ENCODE data around the gene MOK.

The MOK gene

GRCh38 chr14:102182936-102183619 is 121.9 kb downstream of the MOK start:
- Histone ChIP-seq H3K9me3 (ENCODE audit: control insufficient read depth, low read length) (no peaks in the 10 kb centered on the region), H3K79me2 (peaks cover 17% of the 10 kb centered on the region), H3K4me2 (ENCODE audit: low read length) (no peak overlapping the region), H2AFZ (no peak overlapping the region), H3K4me3 (ENCODE audit: low read depth, low read length) (no peak overlapping the region), H3K27me3 (ENCODE audit: control insufficient read depth, insufficient read depth, low read length) (no peaks in the 10 kb centered on the region), H3K27ac (no peak overlapping the region), H3K36me3 (ENCODE audit: control insufficient read depth, insufficient read depth, low read length) (no peaks in the 10 kb centered on the region), H3K9ac (no peak overlapping the region), H3K4me1 (peaks cover 18% of the 10 kb centered on the region)
- TF ChIP-seq CTCF (IDR thresholded peaks at IDR 0.05): no peak

- no peaks in the 10 kb centered on the region for H3K27me3 ChIP-seq (ENCODE audit: control insufficient read depth, insufficient read depth, low read length)
- no peak overlapping the region for H3K9ac ChIP-seq
- no peaks in the 10 kb centered on the region for H3K36me3 ChIP-seq (ENCODE audit: control insufficient read depth, insufficient read depth, low read length)
- H3K4me3 ChIP-seq (ENCODE audit: low read depth, low read length): no peak overlapping the region
- H3K9me3 ChIP-seq (ENCODE audit: control insufficient read depth, low read length): no peaks in the 10 kb centered on the region
- H3K4me1 ChIP-seq: peaks cover 17% of the 10 kb centered on the region
- peaks cover 26% of the 10 kb centered on the region for H3K79me2 ChIP-seq
- no peak overlapping the region for H3K27ac ChIP-seq
- no peak overlapping the region for H3K4me2 ChIP-seq (ENCODE audit: low read length)
- TF ChIP-seq CTCF (IDR thresholded peaks at IDR 0.05): no peak
- no peak overlapping the region for H2AFZ ChIP-seq
These were observed 122.8 kb downstream of the MOK start for GRCh38 chr14:102182190-102182589.

GRCh38 chr14:102181187-102181586 is 123.8 kb downstream of the MOK start:
- TF ChIP-seq CTCF (IDR thresholded peaks at IDR 0.05): no peak
- Histone ChIP-seq H3K9me3 (ENCODE audit: control insufficient read depth, low read length) (no peaks in the 10 kb centered on the region), H3K27ac (no peak overlapping the region)

GRCh38 chr14:102180248-102180998 is 124.5 kb downstream of the MOK start:
- no peak overlapping the region for H3K27ac ChIP-seq
- H3K4me2 ChIP-seq (ENCODE audit: low read length): no peak overlapping the region
- no peak overlapping the region for H3K4me3 ChIP-seq (ENCODE audit: low read depth, low read length)
- H3K27me3 ChIP-seq (ENCODE audit: control insufficient read depth, insufficient read depth, low read length): no peaks in the 10 kb centered on the region
- H3K79me2 ChIP-seq: peaks cover 42% of the 10 kb centered on the region
- H3K9me3 ChIP-seq (ENCODE audit: control insufficient read depth, low read length): no peaks in the 10 kb centered on the region
- no peaks in the 10 kb centered on the region for H3K36me3 ChIP-seq (ENCODE audit: control insufficient read depth, insufficient read depth, low read length)
- peaks cover 17% of the 10 kb centered on the region for H3K4me1 ChIP-seq
- no peak overlapping the region for H2AFZ ChIP-seq
- no peak overlapping the region for H3K9ac ChIP-seq
- no peak for TF ChIP-seq CTCF (IDR thresholded peaks at IDR 0.05)

More at GRCh38 chr14:102181187-102181586, 123.8 kb downstream of the MOK start:
- no peak overlapping the region for H2AFZ ChIP-seq
- H3K4me3 ChIP-seq (ENCODE audit: low read depth, low read length): no peak overlapping the region
- H3K36me3 ChIP-seq (ENCODE audit: control insufficient read depth, insufficient read depth, low read length): no peaks in the 10 kb centered on the region
- H3K27me3 ChIP-seq (ENCODE audit: control insufficient read depth, insufficient read depth, low read length): no peaks in the 10 kb centered on the region
- peaks cover 36% of the 10 kb centered on the region for H3K79me2 ChIP-seq
- H3K4me2 ChIP-seq (ENCODE audit: low read length): no peak overlapping the region
- no peak overlapping the region for H3K9ac ChIP-seq
- peaks cover 17% of the 10 kb centered on the region for H3K4me1 ChIP-seq
